ENCODE measurements around the gene UACA.

DNA sequence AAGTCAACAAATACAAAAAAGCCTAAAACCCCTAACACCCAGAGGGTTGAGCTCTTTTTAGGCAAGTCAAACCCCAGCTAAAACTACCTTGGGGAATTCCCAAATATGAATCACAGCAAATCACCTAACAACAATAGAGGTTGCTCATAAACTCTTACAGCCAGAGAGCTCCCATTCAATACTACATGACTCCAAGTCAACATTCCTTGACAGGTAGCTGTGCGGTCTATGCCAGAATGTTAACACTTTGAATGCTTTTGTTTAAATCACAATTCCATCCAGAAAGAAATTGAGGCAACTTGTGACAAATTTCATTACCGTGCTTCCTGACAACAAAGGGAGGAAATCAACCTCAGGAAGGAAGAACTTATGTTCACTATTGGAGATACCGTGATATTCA lies 7.5 kb upstream of the UACA start:
- TF ChIP-seq POLR2A (IDR thresholded peaks at IDR 0.05; ENCODE audit: low read depth, low read length) (no peak), POLR2AphosphoS5 (IDR thresholded peaks at IDR 0.05; ENCODE audit: low read depth, low read length) (no peak), TAF1 (IDR thresholded peaks at IDR 0.05; ENCODE audit: borderline replicate concordance, low read depth, low read length) (no peak)
